Loucy (cell line): ENCODE data around the gene KLHL21.
"Not testable (repeated sequence)": the region's sequence is repeated elsewhere in the genome, so short reads cannot be mapped to it uniquely, and the experiment has no call there.

Source experiments
- CTCF ChIP-seq: fragments of 200-600 bp; sonication (generic); conservative IDR thresholded peaks from 2 replicates; pipeline ENCODE4 v1.5.1; 2014; ENCODE audit warnings: mild to moderate bottlenecking, antibody characterized with exemption, low read length
- EZH2phosphoT487 ChIP-seq: fragments of 200-600 bp; IDR thresholded peaks from 2 replicates; pipeline ENCODE4 v1.6.1; 2018; ENCODE audit warnings: antibody characterized with exemption, mild to moderate bottlenecking, moderate library complexity, borderline replicate concordance

- not testable (repeated sequence) for TF ChIP-seq CTCF, EZH2phosphoT487
Measured at GRCh38 chr1:6640867-6641266, 38.2 kb upstream of the KLHL21 start.
